IMR-90 (cell line): ENCODE results near the gene BCL2. TPM values are rescaled to one million over a fixed set of nuclear protein-coding genes. Genes with fewer than 3 reads are reported as not detected.

Source experiments
- ATAC-seq: fragments of 200-7000 bp; cut with Tn5 transposase; 2 replicates; pipeline ENCODE4 v1.9.1; 2020; ENCODE audit warnings: low read depth, mild to moderate bottlenecking, moderate library complexity
- BruUV-seq: library from RNA; stranded (reverse); fragments of 400-500 nt; replicated peaks from 2 replicates; lab custom pipeline; 2021; lab: Mats Ljungman, UMichigan
- CTCF ChIA-PET: fragments of 300-600 bp; formaldehyde crosslinking; extraction: SDS; loops from one replicate; lab custom pipeline; 2021; ENCODE audit warnings: antibody characterized with exemption; lab: Yijun Ruan, JAX
- POLR2A ChIA-PET: fragments of 300-600 bp; sonication (Branson Sonifier 250); formaldehyde crosslinking; loops from one replicate; lab custom pipeline; 2022; ENCODE audit warnings: antibody characterized with exemption; ENCODE audit not compliant: unreplicated experiment; lab: Charles Lee
- DNase-seq: peaks from one replicate; pipeline ENCODE4 v3.0.0; 2013
- H2AFZ ChIP-seq: replicated peaks from 2 replicates; pipeline ENCODE3; 2013; ENCODE audit warnings: low read length, mild to moderate bottlenecking; ENCODE audit not compliant: poor library complexity
- H2AK5ac ChIP-seq: 2 replicates; pipeline ENCODE4 v1.6.1; 2013; ENCODE audit warnings: low read depth, low read length, inconsistent platforms
- H2AK9ac ChIP-seq: replicated peaks from 2 replicates; pipeline ENCODE3; 2013; ENCODE audit warnings: mild to moderate bottlenecking, low read depth, low read length, moderate library complexity; ENCODE audit not compliant: poor library complexity
- H2BK120ac ChIP-seq: 2 replicates; pipeline ENCODE4 v1.6.1; 2013; ENCODE audit warnings: low read depth, low read length, inconsistent platforms
- H2BK15ac ChIP-seq: 3 replicates; pipeline ENCODE4 v1.6.1; 2013; ENCODE audit warnings: low read depth, low read length, inconsistent platforms
- H2BK20ac ChIP-seq: 2 replicates; pipeline ENCODE4 v1.6.1; 2013; ENCODE audit warnings: low read depth, mild to moderate bottlenecking, inconsistent platforms, low read length, moderate library complexity
- H2BK5ac ChIP-seq: 2 replicates; pipeline ENCODE4 v1.6.1; 2013; ENCODE audit warnings: mild to moderate bottlenecking, low read depth, low read length, inconsistent platforms; ENCODE audit not compliant: poor library complexity, severe bottlenecking
- H3K14ac ChIP-seq: replicated peaks from 2 replicates; pipeline ENCODE4 v1.6.1; 2013; ENCODE audit warnings: low read depth, low read length, inconsistent platforms
- H3K18ac ChIP-seq: 2 replicates; pipeline ENCODE4 v1.6.1; 2013; ENCODE audit warnings: low read depth, low read length, control low read depth
- H3K23ac ChIP-seq: 2 replicates; pipeline ENCODE4 v1.6.1; 2013; ENCODE audit warnings: low read depth, low read length, inconsistent platforms
- H3K27ac ChIP-seq: 2 replicates; pipeline ENCODE4 v1.5.1; 2013; ENCODE audit warnings: mild to moderate bottlenecking, control low read depth, low read length; ENCODE audit not compliant: insufficient read depth
- H3K27me3 ChIP-seq: 2 replicates; pipeline ENCODE4 v1.6.1; 2013; ENCODE audit warnings: low read length; ENCODE audit not compliant: control insufficient read depth, insufficient read depth
- H3K36me3 ChIP-seq: 2 replicates; pipeline ENCODE4 v1.6.1; 2013; ENCODE audit warnings: low read length, mixed read lengths; ENCODE audit not compliant: control insufficient read depth, insufficient read depth
- H3K4ac ChIP-seq: 2 replicates; pipeline ENCODE4 v1.6.1; 2013; ENCODE audit warnings: low read depth, low read length, inconsistent platforms
- H3K4me1 ChIP-seq: 2 replicates; pipeline ENCODE4 v1.6.1; 2013; ENCODE audit warnings: low read length, mixed read lengths; ENCODE audit not compliant: control insufficient read depth, insufficient read depth
- H3K4me2 ChIP-seq: 2 replicates; pipeline ENCODE4 v1.6.1; 2013; ENCODE audit warnings: low read depth, mild to moderate bottlenecking, control low read depth, low read length, moderate library complexity
- H3K4me3 ChIP-seq: 2 replicates; pipeline ENCODE4 v1.5.1; 2013; ENCODE audit warnings: low read depth, mild to moderate bottlenecking, control low read depth, low read length, moderate library complexity; ENCODE audit not compliant: insufficient read depth
- H3K56ac ChIP-seq: 2 replicates; pipeline ENCODE4 v1.6.1; 2013; ENCODE audit warnings: low read length, inconsistent platforms; ENCODE audit not compliant: insufficient read depth; ENCODE audit errors: extremely low read depth
- H3K79me1 ChIP-seq, 2 experiments: 2 replicates each; pipeline ENCODE4 v1.6.1; 2013; ENCODE audit warnings: low read length in 2 of 2, inconsistent platforms in 1 of 2, low read depth in 1 of 2
- H3K9ac ChIP-seq: 2 replicates; pipeline ENCODE4 v1.6.1; 2013; ENCODE audit warnings: low read depth, low read length, control low read depth
- H3K9me1 ChIP-seq: 2 replicates; pipeline ENCODE4 v1.6.1; 2013; ENCODE audit warnings: low read length, inconsistent platforms; ENCODE audit not compliant: insufficient read depth
- H3K9me3 ChIP-seq: 2 replicates; pipeline ENCODE4 v1.6.1; 2013; ENCODE audit warnings: low read length; ENCODE audit not compliant: control insufficient read depth, insufficient read depth
- H4K20me1 ChIP-seq: 2 replicates; pipeline ENCODE4 v1.6.1; 2013; ENCODE audit warnings: low read length, inconsistent platforms; ENCODE audit not compliant: insufficient read depth
- H4K5ac ChIP-seq: 2 replicates; pipeline ENCODE4 v1.6.1; 2013; ENCODE audit warnings: mild to moderate bottlenecking, low read depth, low read length, control low read depth
- H4K8ac ChIP-seq, 2 experiments: 2 replicates each; pipeline ENCODE4 v1.6.1; 2013; ENCODE audit warnings: low read depth in 2 of 2, low read length in 2 of 2, control low read depth in 1 of 2, inconsistent platforms in 1 of 2
- H4K91ac ChIP-seq: 2 replicates; pipeline ENCODE4 v1.6.1; 2013; ENCODE audit warnings: low read depth, low read length, inconsistent platforms; ENCODE audit not compliant: insufficient read depth
- BHLHE40 ChIP-seq: fragments of 150-350 bp; IDR thresholded peaks from 2 replicates; pipeline ENCODE4 v1.6.1; 2016; ENCODE audit warnings: mild to moderate bottlenecking, low read depth, low read length
- NFE2L2 ChIP-seq: fragments of 150-350 bp; IDR thresholded peaks from 2 replicates; pipeline ENCODE4 v1.6.1; 2016; ENCODE audit warnings: low read depth, mild to moderate bottlenecking, low read length
- WGBS, 2 experiments: methylation state at CpG; one replicate each; pipeline versions ENCODE4 v1.1.5 to v1.1.7; 2013; ENCODE audit warnings: missing lambda C conversion rate in 2 of 2; ENCODE audit not compliant: insufficient read length in 1 of 2; ENCODE audit errors: extremely low coverage in 2 of 2; 5-methylcytosine and 5-hydroxymethylcytosine counted together
- dilution Hi-C: fragments of 300-500 bp; cut with HindIII; formaldehyde crosslinking; loops from one replicate; pipeline ENCODE4 v1.14.3; 2018; ENCODE audit warnings: low sequenced_read_pairs; ENCODE audit not compliant: unreplicated experiment
- in situ Hi-C: fragments of 300-500 bp; cut with MboI; formaldehyde crosslinking; loops from 3 replicates; pipeline ENCODE4 v1.14.3; 2019; ENCODE audit warnings: low sequenced_read_pairs, inconsistent platforms, mixed read lengths
- intact Hi-C: fragments of 100-400 bp; cut with micrococcal nuclease; formaldehyde crosslinking; loops from 2 replicates; pipeline ENCODE4 v1.10.0; 2022
- polyA plus RNA-seq, 3 experiments: library from polyadenylated mRNA; depleted of rRNA; stranded (reverse); fragments of >200 nt; gene quantifications; 2 replicates each; pipeline ENCODE4 v1.2.3, GENCODE V29; 2012; ENCODE audit warnings: low replicate concordance in 1 of 3
- total RNA-seq: library from RNA; depleted of rRNA; stranded (reverse); fragments of >200 nt; gene quantifications from 2 replicates; pipeline ENCODE4 v1.2.3, GENCODE V29; 2012

BCL2 gene
- total and polyA plus RNA-seq, 2 of the 4 experiments (the other 2 are of a cell fraction), result 0.24 to 0.54 TPM

DNA sequence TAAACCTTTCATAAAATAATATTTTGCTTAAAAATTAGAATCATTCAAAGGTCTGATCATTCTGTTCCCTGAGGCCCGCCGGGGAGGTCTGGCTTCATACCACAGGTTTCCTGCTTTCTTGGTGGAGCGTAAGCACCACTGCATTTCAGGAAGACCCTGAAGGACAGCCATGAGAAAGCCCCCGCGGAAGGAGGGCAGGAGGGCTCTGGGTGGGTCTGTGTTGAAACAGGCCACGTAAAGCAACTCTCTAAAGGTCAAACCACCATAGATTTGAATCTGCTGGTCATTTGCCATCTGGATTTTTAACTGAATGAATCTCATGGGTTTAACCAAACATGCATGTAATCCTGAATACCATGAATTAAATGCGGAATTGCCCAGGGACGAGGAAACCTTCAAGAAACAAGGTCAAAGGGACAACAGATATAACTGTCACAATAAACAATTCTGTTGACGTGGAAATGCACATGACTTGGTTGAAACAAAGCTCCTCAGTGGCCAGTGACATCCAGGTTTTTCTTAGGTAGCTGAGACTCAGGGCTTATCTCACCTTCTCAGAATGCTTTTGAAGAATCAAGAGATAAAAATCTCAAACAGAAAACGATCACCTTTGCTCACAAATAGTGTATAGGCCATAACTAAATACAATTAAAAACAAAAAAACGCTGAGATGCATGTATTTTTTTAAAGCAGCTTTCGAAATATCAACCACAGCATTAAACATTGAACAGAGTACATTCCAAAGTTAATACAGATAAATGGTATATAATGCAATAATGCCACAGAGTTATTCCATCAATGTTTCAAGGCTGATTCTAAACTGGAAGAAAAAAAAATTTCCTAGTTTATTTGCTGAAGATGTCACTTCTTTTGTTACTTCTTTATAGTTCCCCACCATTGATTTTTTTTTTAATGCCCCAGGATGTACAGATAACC lies 193.2 kb downstream of the BCL2 start:
- WGBS, 2 experiments, result 70% methylated on average over 3 of the region's 12 CpGs; no CpG with 5 or more reads in 1 of the 2 experiments
- Histone ChIP-seq H3K27me3 (peaks cover 3% of the 10 kb centered on the region), H3K9me3 (no peaks in the 10 kb centered on the region), H3K18ac (no peak overlapping the region), H4K91ac (no peak overlapping the region), H3K14ac (no peak overlapping the region), H3K79me1 (no peaks in the 10 kb centered on the region), H2BK15ac (no peak overlapping the region), H4K5ac (no peak overlapping the region), H3K9me1 (no peaks in the 10 kb centered on the region), H4K8ac (no peak overlapping the region), H3K9ac (no peak overlapping the region), H2AK5ac (no peak overlapping the region), H3K4me1 (no peaks in the 10 kb centered on the region), H4K20me1 (no peaks in the 10 kb centered on the region), H2BK5ac (no peak overlapping the region), H2AK9ac (no peak overlapping the region), H3K4ac (no peak overlapping the region), H3K56ac (no peak overlapping the region), H3K4me2 (no peak overlapping the region), H3K27ac (no peak overlapping the region), H3K23ac (no peak overlapping the region), H3K36me3 (no peaks in the 10 kb centered on the region), H2BK20ac (no peak overlapping the region), H2BK120ac (no peak overlapping the region), H3K4me3 (no peak overlapping the region), H2AFZ (no peak overlapping the region)
- POLR2A ChIA-PET, result no interaction called here
- intact Hi-C loops, result no loop called here
- TF ChIP-seq NFE2L2, result no peak
- TF ChIP-seq BHLHE40, result no peak
- dilution Hi-C loops, result no loop called here
- no peak for ATAC-seq
- BruUV-seq, result no TSS peak
- CTCF ChIA-PET, result no interaction called here
- no peak for DNase-seq
- in situ Hi-C loops, result loop anchor here (5.0 kb wide), 1 partner anchor 316 kb away; no protein-coding TSS in a partner anchor
